Measurements from ENCODE around the gene NOTCH2. TPM values are rescaled to one million over a fixed set of nuclear protein-coding genes. Genes with fewer than 3 reads are reported as not detected.

NOTCH2 gene
- total and polyA plus RNA-seq, 5 experiments from 2014 or later: 17.8 to 65.2 (median 21.6) TPM

GRCh38 chr1:119943216-119943615 lies 126.2 kb downstream of the NOTCH2 start:
- no peaks in the 10 kb centered on the region for H3K9me3 Mint-ChIP-seq
- H3K27me3 Mint-ChIP-seq: no peaks in the 10 kb centered on the region
- DNase-seq: no peak
- POLR2A ChIA-PET: no interaction called here
- H3K27ac Mint-ChIP-seq: no peak overlapping the region
- H3K4me3 Mint-ChIP-seq: no peak overlapping the region
- peaks cover 0 to 62% (median 31%) of the 10 kb centered on the region in 3 donors for H3K36me3 Mint-ChIP-seq
- no peak for ATAC-seq
- peaks cover 8 to 19% (median 16%) of the 10 kb centered on the region in 4 donors for H3K4me1 Mint-ChIP-seq

- ATAC-seq (no peak), DNase-seq (no peak)
- Mint-ChIP-seq H3K4me1 (peaks cover 10 to 19% (median 17%) of the 10 kb centered on the region in 4 donors), H3K27ac (peak overlapping the region in 2 of 10 donors; percentile 34 to 38), H3K4me3 (no peak overlapping the region), H3K9me3 (no peaks in the 10 kb centered on the region), H3K27me3 (no peaks in the 10 kb centered on the region), H3K36me3 (peaks cover 10 to 67% (median 43%) of the 10 kb centered on the region in 3 donors)
- POLR2A ChIA-PET: no interaction called here
Observed at GRCh38 chr1:119941392-119941791, 128.1 kb downstream of the NOTCH2 start.

- Mint-ChIP-seq H3K9me3 (no peaks in the 10 kb centered on the region), H3K27ac (peak overlapping the region in 5 of 10 donors; percentile 48 to 85 (median 61)), H3K4me3 (no peak overlapping the region), H3K36me3 (peaks cover 14 to 74% (median 48%) of the 10 kb centered on the region in 3 donors), H3K27me3 (no peaks in the 10 kb centered on the region), H3K4me1 (peaks cover 13 to 19% (median 17%) of the 10 kb centered on the region in 4 donors)
- POLR2A ChIA-PET: no interaction called here
- ATAC-seq (peak; percentile 42 to 87), DNase-seq (peak in 2 of 10 donors; percentile 42)
Observed at GRCh38 chr1:119940697-119941096, 128.8 kb downstream of the NOTCH2 start.

- POLR2A ChIA-PET: no interaction called here
- ATAC-seq (no peak), DNase-seq (no peak)
- H3K4me3 Mint-ChIP-seq: no peak overlapping the region
- H3K4me1 Mint-ChIP-seq: peaks cover 11 to 19% (median 17%) of the 10 kb centered on the region in 4 donors
- H3K27me3 Mint-ChIP-seq: no peaks in the 10 kb centered on the region
- H3K27ac Mint-ChIP-seq: no peak overlapping the region
- peaks cover 40 to 90% (median 71%) of the 10 kb centered on the region in 3 donors for H3K36me3 Mint-ChIP-seq
- H3K9me3 Mint-ChIP-seq: peaks cover 0 to 24% (median 9%) of the 10 kb centered on the region in 9 donors
Observed at GRCh38 chr1:119937198-119937597, 132.3 kb downstream of the NOTCH2 start.

- DNase-seq: no peak
- Mint-ChIP-seq H3K36me3 (peaks cover 40 to 87% (median 70%) of the 10 kb centered on the region in 3 donors), H3K4me1 (peaks cover 7 to 10% (median 8%) of the 10 kb centered on the region in 4 donors), H3K27ac (peak overlapping the region in 1 of 10 donors; percentile 0), H3K9me3 (peaks cover 0 to 24% (median 9%) of the 10 kb centered on the region in 9 donors), H3K4me3 (no peak overlapping the region), H3K27me3 (no peaks in the 10 kb centered on the region)
- no peak for ATAC-seq
- POLR2A ChIA-PET: no interaction called here
Observed at GRCh38 chr1:119935915-119936314, 133.5 kb downstream of the NOTCH2 start.

GRCh38 chr1:119935373-119935772 lies 134.1 kb downstream of the NOTCH2 start:
- Mint-ChIP-seq H3K9me3 (peaks cover 0 to 24% (median 9%) of the 10 kb centered on the region in 9 donors), H3K36me3 (peaks cover 40 to 85% (median 67%) of the 10 kb centered on the region in 3 donors), H3K4me3 (no peak overlapping the region), H3K27ac (no peak overlapping the region), H3K4me1 (peaks cover 2 to 6% (median 4%) of the 10 kb centered on the region in 4 donors), H3K27me3 (no peaks in the 10 kb centered on the region)
- POLR2A ChIA-PET: no interaction called here
- ATAC-seq (no peak), DNase-seq (no peak)

GRCh38 chr1:119933397-119933796 lies 136.1 kb downstream of the NOTCH2 start:
- H3K36me3 Mint-ChIP-seq: peaks cover 40 to 87% (median 57%) of the 10 kb centered on the region in 3 donors
- H3K4me3 Mint-ChIP-seq: no peak overlapping the region
- no peak overlapping the region for H3K27ac Mint-ChIP-seq

GRCh38 chr1:119929643-119930315 lies 139.7 kb downstream of the NOTCH2 start:
- H3K4me3 Mint-ChIP-seq: no peak overlapping the region
- H3K4me1 Mint-ChIP-seq: peaks cover 0 to 2% (median 0%) of the 10 kb centered on the region in 4 donors
- POLR2A ChIA-PET: no interaction called here
- no peaks in the 10 kb centered on the region for H3K27me3 Mint-ChIP-seq
- DNase-seq (no peak), ATAC-seq (no peak)
- H3K9me3 Mint-ChIP-seq: peaks cover 0 to 21% (median 7%) of the 10 kb centered on the region in 9 donors
- H3K36me3 Mint-ChIP-seq: peaks cover 20 to 87% (median 40%) of the 10 kb centered on the region in 3 donors
- H3K27ac Mint-ChIP-seq: no peak overlapping the region

More at GRCh38 chr1:119933397-119933796, 136.1 kb downstream of the NOTCH2 start:
- H3K4me1 Mint-ChIP-seq: peaks cover 0 to 5% (median 2%) of the 10 kb centered on the region in 4 donors
- no peaks in the 10 kb centered on the region for H3K27me3 Mint-ChIP-seq
- POLR2A ChIA-PET: no interaction called here
- DNase-seq (no peak), ATAC-seq (no peak)
- peaks cover 0 to 24% (median 9%) of the 10 kb centered on the region in 9 donors for H3K9me3 Mint-ChIP-seq

GRCh38 chr1:119926553-119926952 lies 142.9 kb downstream of the NOTCH2 start:
- DNase-seq (no peak), ATAC-seq (no peak)
- Mint-ChIP-seq H3K27ac (peak overlapping the region in 1 of 10 donors; percentile 65), H3K4me1 (peaks cover 0 to 3% (median 0%) of the 10 kb centered on the region in 4 donors), H3K4me3 (no peak overlapping the region), H3K9me3 (no peaks in the 10 kb centered on the region), H3K36me3 (peaks cover 19 to 89% (median 29%) of the 10 kb centered on the region in 3 donors), H3K27me3 (no peaks in the 10 kb centered on the region)
- POLR2A ChIA-PET: no interaction called here

- no peak overlapping the region for H3K4me3 Mint-ChIP-seq
- DNase-seq (no peak), ATAC-seq (no peak)
- H3K36me3 Mint-ChIP-seq: peaks cover 23 to 91% (median 34%) of the 10 kb centered on the region in 3 donors
- peaks cover 0 to 3% (median 0%) of the 10 kb centered on the region in 4 donors for H3K4me1 Mint-ChIP-seq
- POLR2A ChIA-PET: no interaction called here
- H3K27ac Mint-ChIP-seq: no peak overlapping the region
- no peaks in the 10 kb centered on the region for H3K27me3 Mint-ChIP-seq
- H3K9me3 Mint-ChIP-seq: no peaks in the 10 kb centered on the region
Observed at GRCh38 chr1:119924948-119925898, 144.2 kb downstream of the NOTCH2 start.

- ATAC-seq (no peak), DNase-seq (no peak)
- Mint-ChIP-seq H3K27ac (peak overlapping the region in 4 of 10 donors; percentile 4 to 73 (median 14)), H3K4me3 (no peak overlapping the region), H3K4me1 (peaks cover 0 to 3% (median 0%) of the 10 kb centered on the region in 4 donors), H3K9me3 (no peaks in the 10 kb centered on the region), H3K36me3 (peaks cover 25 to 95% (median 46%) of the 10 kb centered on the region in 3 donors), H3K27me3 (no peaks in the 10 kb centered on the region)
- POLR2A ChIA-PET: no interaction called here
Observed at GRCh38 chr1:119920104-119920968, 149.1 kb downstream of the NOTCH2 start.

GRCh38 chr1:119919241-119919640 lies 150.2 kb downstream of the NOTCH2 start:
- Mint-ChIP-seq H3K9me3 (no peaks in the 10 kb centered on the region), H3K27ac (no peak overlapping the region), H3K27me3 (no peaks in the 10 kb centered on the region), H3K4me3 (no peak overlapping the region), H3K4me1 (peaks cover 0 to 3% (median 0%) of the 10 kb centered on the region in 4 donors), H3K36me3 (peaks cover 30 to 95% (median 48%) of the 10 kb centered on the region in 3 donors)
- DNase-seq: no peak
- POLR2A ChIA-PET: no interaction called here
- no peak for ATAC-seq
